HG02588 (cell line): ENCODE measurements around the gene SRGAP3.

ENCODE experiments used
- ATAC-seq: cut with Tn5 transposase; IDR thresholded peaks from one replicate; pipeline ENCODE4 v1.9.1; 2021; ENCODE audit warnings: mild to moderate bottlenecking, moderate library complexity; ENCODE audit not compliant: unreplicated experiment

The SRGAP3 gene

GRCh38 chr3:9151240-9151639, 98.2 kb downstream of the SRGAP3 start:
- ATAC-seq, result no peak

- ATAC-seq, result no peak
These were observed 99.9 kb downstream of the SRGAP3 start for GRCh38 chr3:9149566-9149965.

GRCh38 chr3:9147896-9148266, 101.6 kb downstream of the SRGAP3 start:
- ATAC-seq, result no peak

- peak; percentile 71 for ATAC-seq
These were observed 102.1 kb downstream of the SRGAP3 start for GRCh38 chr3:9147215-9147895.

GRCh38 chr3:9146367-9147071, 102.9 kb downstream of the SRGAP3 start:
- no peak for ATAC-seq

GRCh38 chr3:9143184-9143583, 106.3 kb downstream of the SRGAP3 start:
- no peak for ATAC-seq

GRCh38 chr3:9142362-9142761, 107.1 kb downstream of the SRGAP3 start:
- no peak for ATAC-seq

- no peak for ATAC-seq
These were observed 107.5 kb downstream of the SRGAP3 start for GRCh38 chr3:9141928-9142289.

GRCh38 chr3:9139366-9139765, 110.1 kb downstream of the SRGAP3 start:
- ATAC-seq, result no peak

- no peak for ATAC-seq
These were observed 111.8 kb downstream of the SRGAP3 start for GRCh38 chr3:9137676-9138075.

- ATAC-seq, result no peak
These were observed 112.5 kb downstream of the SRGAP3 start for GRCh38 chr3:9136746-9137465.

- no peak for ATAC-seq
These were observed 113.4 kb downstream of the SRGAP3 start for GRCh38 chr3:9135930-9136525.

- no peak for ATAC-seq
These were observed 113.9 kb downstream of the SRGAP3 start for GRCh38 chr3:9135526-9135925.

- no peak for ATAC-seq
These were observed 115.8 kb downstream of the SRGAP3 start for GRCh38 chr3:9133656-9134055.

- no peak for ATAC-seq
These were observed 118.8 kb downstream of the SRGAP3 start for GRCh38 chr3:9130345-9131305.

- ATAC-seq, result no peak
These were observed 120.1 kb downstream of the SRGAP3 start for GRCh38 chr3:9129365-9129764.

- no peak for ATAC-seq
These were observed 124.0 kb downstream of the SRGAP3 start for GRCh38 chr3:9125278-9125951.

- ATAC-seq, result no peak
These were observed 124.7 kb downstream of the SRGAP3 start for GRCh38 chr3:9124730-9125129.

- ATAC-seq, result no peak
These were observed 125.6 kb downstream of the SRGAP3 start for GRCh38 chr3:9123840-9124239.
